GM19372 (cell line): ENCODE results near the gene TNS4.

ENCODE experiments used
- ATAC-seq: cut with Tn5 transposase; IDR thresholded peaks from one replicate; pipeline ENCODE4 v1.9.1; 2021; ENCODE audit warnings: mild to moderate bottlenecking, low read depth, moderate library complexity; ENCODE audit not compliant: unreplicated experiment

Gene TNS4

GRCh38 chr17:40535924-40536294, 34.5 kb upstream of the TNS4 start:
- no peak for ATAC-seq

- no peak for ATAC-seq
Observed at GRCh38 chr17:40535438-40535837, 34.0 kb upstream of the TNS4 start.

- ATAC-seq = no peak
Observed at GRCh38 chr17:40534371-40535189, 33.2 kb upstream of the TNS4 start.

GRCh38 chr17:40533896-40534295, 32.5 kb upstream of the TNS4 start:
- ATAC-seq = no peak

- ATAC-seq = no peak
Observed at GRCh38 chr17:40532520-40533253, 31.3 kb upstream of the TNS4 start.

- no peak for ATAC-seq
Observed at GRCh38 chr17:40531051-40531991, 29.9 kb upstream of the TNS4 start.

- no peak for ATAC-seq
Observed at GRCh38 chr17:40530531-40530994, 29.1 kb upstream of the TNS4 start.

GRCh38 chr17:40529991-40530390, 28.6 kb upstream of the TNS4 start:
- ATAC-seq = no peak

- ATAC-seq = no peak
Observed at GRCh38 chr17:40528692-40529417, 27.4 kb upstream of the TNS4 start.

- no peak for ATAC-seq
Observed at GRCh38 chr17:40526668-40527067, 25.2 kb upstream of the TNS4 start.

GRCh38 chr17:40525294-40525693, 23.9 kb upstream of the TNS4 start:
- no peak for ATAC-seq

GRCh38 chr17:40524243-40524965, 23.0 kb upstream of the TNS4 start:
- no peak for ATAC-seq

GRCh38 chr17:40522961-40523310, 21.5 kb upstream of the TNS4 start:
- ATAC-seq = no peak

- ATAC-seq = no peak
Observed at GRCh38 chr17:40522250-40522960, 21.0 kb upstream of the TNS4 start.

- no peak for ATAC-seq
Observed at GRCh38 chr17:40520991-40521453, 19.6 kb upstream of the TNS4 start.

GRCh38 chr17:40519089-40519775, 17.8 kb upstream of the TNS4 start:
- ATAC-seq = no peak

- no peak for ATAC-seq
Observed at GRCh38 chr17:40518401-40519088, 17.1 kb upstream of the TNS4 start.

GRCh38 chr17:40517981-40518380, 16.6 kb upstream of the TNS4 start:
- ATAC-seq = no peak
